ENCODE results near the gene CHCHD2.
"Not testable (repeated sequence)": the region's sequence is repeated elsewhere in the genome, so short reads cannot be mapped to it uniquely, and the experiment has no call there.

The CHCHD2 gene, protein sequence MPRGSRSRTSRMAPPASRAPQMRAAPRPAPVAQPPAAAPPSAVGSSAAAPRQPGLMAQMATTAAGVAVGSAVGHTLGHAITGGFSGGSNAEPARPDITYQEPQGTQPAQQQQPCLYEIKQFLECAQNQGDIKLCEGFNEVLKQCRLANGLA

GRCh38 chr7:56106108-56107073 lies at the start of gene CHCHD2:
TSS of gene CHCHD2 (minus strand) at chr7:56106476. CDS start at chr7:56106413, 63 bp downstream.
- in situ Hi-C loops (cut with HindIII; ENCODE audit: low pct_ligation_motif_present, low pct_unique_long_range_greater_than_20kb, low sequenced_read_pairs), result no loop called here
- peak; percentile 100 for DNase-seq

GRCh38 chr7:56131062-56131461 lies 24.8 kb upstream of the CHCHD2 start:
- in situ Hi-C loops (cut with HindIII; ENCODE audit: low pct_ligation_motif_present, low pct_unique_long_range_greater_than_20kb, low sequenced_read_pairs); DNase-seq: not testable (repeated sequence)

DNA sequence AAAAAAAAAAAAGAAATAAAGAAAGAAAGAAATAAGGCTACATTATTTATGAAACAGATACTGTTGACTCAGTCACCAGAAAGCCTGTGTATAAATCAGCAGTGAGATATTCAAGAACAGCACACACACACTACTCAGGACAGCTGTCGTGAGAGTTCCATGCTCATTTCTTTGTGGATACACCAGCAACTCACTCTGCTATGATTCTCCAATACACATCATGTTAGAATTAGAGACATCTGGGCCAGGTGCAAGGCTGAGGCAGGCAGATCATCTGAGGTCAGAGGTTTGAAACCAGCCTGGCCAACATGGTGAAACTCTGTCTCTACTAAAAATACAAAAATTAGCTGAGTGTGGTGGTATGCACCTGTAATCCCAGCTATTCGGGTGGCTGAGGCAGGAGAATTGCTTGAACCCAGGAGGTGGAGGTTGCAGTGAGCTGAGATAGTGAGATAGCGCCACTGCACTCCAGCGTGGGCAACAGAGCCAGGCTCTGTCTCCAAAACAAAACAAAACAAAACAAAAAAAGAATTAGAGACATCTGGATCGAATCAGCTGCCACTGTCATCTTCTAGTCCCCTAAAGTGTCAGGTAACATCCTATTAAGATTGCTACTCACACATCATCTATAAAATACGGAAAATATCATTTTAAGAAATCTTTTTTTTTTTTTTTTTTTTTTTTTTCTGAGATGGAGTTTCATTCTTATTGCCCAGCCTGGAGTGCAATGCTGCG lies 21.1 kb upstream of the CHCHD2 start:
- in situ Hi-C loops (cut with HindIII; ENCODE audit: low pct_ligation_motif_present, low pct_unique_long_range_greater_than_20kb, low sequenced_read_pairs), result no loop called here
- no peak for DNase-seq

DNA sequence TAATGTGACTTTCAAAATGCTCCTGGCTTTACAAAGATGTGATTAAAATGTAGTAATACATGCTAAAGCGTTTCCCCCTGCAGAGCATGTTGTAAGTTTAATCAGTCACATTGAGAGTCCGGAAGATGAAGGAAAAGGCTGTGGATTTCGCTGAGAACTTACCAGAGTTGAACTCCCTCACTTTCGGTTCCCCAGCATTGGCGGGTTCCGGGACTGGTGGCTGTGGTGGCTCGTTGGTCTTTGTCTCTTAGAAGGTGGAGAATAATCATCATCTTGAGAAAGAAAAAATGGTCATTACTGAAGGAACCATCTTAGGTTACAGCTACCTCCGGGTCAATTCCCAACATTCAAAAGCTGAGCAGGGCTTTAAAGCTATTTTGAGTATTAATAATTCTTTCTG lies 19.6 kb upstream of the CHCHD2 start:
- in situ Hi-C loops (cut with HindIII; ENCODE audit: low pct_ligation_motif_present, low pct_unique_long_range_greater_than_20kb, low sequenced_read_pairs), result no loop called here
- no peak for DNase-seq

DNA sequence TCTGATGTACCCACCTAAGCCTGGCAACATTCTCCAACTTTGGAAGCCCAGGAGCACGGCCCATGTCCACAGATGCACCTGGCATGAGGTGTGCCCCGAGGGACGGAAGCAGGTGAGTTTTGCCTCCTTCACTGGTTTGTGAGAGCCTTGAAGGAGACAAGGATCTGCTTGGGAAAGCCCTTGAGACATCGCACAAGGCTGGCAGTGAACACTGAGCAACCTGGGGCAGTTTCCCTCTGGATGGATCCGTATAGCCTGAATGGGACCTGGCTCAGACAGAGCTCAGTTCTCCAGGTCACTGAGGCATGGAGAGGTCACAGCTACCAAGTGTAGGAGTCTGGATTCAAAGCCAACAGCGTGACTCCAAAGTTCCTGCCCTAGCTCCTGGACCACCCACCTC lies 18.7 kb upstream of the CHCHD2 start:
- in situ Hi-C loops (cut with HindIII; ENCODE audit: low pct_ligation_motif_present, low pct_unique_long_range_greater_than_20kb, low sequenced_read_pairs), result no loop called here
- no peak for DNase-seq

DNA sequence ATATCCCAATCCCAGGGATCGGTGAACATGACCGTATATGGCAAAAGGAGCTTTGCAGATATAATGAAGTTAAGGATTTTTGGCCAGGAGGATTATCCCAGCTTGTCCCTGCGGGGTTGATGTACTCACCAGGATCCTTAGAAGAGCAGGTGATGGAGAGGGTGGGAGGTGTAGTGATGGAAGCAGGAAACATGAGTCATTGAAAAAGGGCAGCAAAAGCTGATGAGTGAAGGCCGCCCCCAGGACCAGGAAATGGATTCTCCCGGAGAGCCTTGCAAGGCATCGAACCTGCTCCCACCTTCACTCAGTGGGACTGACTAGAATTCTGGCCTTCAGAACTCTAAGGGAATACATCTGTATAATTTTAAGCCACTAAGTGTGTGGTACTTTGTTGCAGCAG lies 15.2 kb upstream of the CHCHD2 start:
- DNase-seq, result no peak
- in situ Hi-C loops (cut with HindIII; ENCODE audit: low pct_ligation_motif_present, low pct_unique_long_range_greater_than_20kb, low sequenced_read_pairs), result no loop called here

DNA sequence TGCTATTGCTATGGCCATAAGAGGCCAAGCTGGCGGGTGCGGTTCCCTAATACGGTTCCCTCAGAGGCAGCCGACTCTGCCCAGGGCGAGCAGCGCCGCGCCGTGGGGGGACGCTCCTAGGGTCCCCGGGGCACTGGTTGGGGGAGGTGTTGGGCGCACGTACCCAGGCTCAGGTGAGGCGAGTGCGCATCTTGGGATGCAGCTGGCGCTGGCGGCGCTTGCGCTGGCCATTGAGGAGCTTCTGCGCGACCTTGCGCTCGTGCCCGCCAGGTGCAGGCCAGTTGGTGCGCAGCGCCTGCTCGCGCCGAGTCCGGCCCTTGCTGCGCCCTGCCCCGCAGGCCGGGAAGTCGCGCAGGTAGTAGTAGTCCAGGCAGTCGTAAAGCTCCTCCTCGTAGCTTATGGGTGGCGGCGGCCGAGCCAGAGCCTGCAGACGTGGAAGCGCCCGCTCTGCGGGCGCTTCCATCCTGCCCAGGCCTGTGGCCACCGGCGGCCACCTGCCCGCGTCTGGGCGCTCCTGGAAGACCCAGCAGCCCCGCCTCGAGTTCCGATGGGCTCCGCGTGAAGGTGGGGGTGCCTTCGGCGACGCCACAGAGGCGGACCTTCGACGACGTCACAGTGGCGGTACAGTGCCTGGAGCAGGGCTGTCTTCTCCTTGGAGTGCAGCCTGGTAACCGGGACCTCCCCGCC lies 9.7 kb upstream of the CHCHD2 start, which contains the start of gene NUPR2:
TSS of gene NUPR2 (minus strand) at position 566 of the 687 bp plus-strand sequence. CDS start at position 463, 103 bp downstream.
- no peak for DNase-seq
- in situ Hi-C loops (cut with HindIII; ENCODE audit: low pct_ligation_motif_present, low pct_unique_long_range_greater_than_20kb, low sequenced_read_pairs), result no loop called here

DNA sequence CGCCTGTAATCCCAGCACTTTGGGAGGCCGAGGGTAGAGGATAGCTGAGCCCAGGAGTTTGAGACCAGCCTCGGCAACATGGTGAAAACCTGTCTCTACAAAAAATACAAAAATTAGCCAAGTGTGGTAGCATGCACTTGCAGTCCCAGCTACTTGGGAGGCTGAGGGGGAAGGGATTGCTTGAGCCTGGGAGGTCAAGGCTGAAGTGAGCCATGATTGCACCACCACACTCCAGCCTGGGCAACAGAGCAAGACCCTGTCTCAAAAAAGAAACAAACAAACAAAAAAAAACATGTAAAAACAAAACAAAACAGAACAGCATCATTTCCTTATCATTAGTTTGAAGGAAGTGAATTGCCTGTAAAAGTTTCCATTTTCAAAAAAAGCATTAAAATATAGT lies 6.0 kb upstream of the CHCHD2 start:
- DNase-seq; in situ Hi-C loops (cut with HindIII; ENCODE audit: low pct_ligation_motif_present, low pct_unique_long_range_greater_than_20kb, low sequenced_read_pairs): not testable (repeated sequence)

DNA sequence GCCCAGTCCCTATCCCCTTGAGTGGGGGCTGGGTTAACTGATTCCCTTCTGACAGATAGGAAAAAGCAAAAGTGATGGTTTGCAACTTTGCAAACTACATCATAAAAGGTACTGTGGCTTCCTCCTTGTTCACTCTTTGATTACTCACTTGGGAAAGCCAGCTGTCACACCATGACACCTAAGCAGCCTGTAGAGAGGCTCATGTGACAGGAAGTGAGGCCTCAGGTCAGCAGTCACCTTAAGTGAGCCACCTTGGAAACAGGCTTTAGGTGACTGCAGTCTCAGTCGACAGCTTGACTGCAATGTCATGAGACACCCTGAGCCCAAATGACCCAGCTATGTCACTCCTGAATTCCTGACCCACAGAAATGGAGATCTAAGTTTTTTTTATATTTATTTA lies 4.3 kb upstream of the CHCHD2 start:
- no peak for DNase-seq

GRCh38 chr7:56107954-56108258 lies 1.6 kb upstream of the CHCHD2 start:
- DNase-seq, result no peak
- in situ Hi-C loops (cut with HindIII; ENCODE audit: low pct_ligation_motif_present, low pct_unique_long_range_greater_than_20kb, low sequenced_read_pairs), result no loop called here

More for the DNA sequence above, 4.3 kb upstream of the CHCHD2 start:
- in situ Hi-C loops (cut with HindIII; ENCODE audit: low pct_ligation_motif_present, low pct_unique_long_range_greater_than_20kb, low sequenced_read_pairs), result no loop called here

DNA sequence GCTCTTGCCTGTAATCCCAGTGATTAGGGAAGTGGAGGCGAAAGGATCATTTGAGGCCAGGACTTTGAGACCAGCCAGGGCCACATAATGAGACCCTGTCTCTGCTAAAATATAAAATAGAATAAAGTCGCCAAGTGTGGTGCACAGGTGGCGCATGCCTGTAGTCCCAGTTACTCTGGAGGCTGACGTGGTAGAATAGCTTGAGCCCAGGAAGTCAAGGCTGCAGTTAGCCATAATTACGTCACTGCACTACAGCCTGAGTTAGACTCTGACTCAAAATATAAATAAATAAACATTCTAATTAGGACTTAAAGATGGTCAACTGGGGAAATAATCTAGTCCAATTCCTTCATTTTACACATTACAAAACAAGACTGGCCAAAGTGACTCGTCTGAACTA lies 768 bp downstream of the CHCHD2 start:
- in situ Hi-C loops (cut with HindIII; ENCODE audit: low pct_ligation_motif_present, low pct_unique_long_range_greater_than_20kb, low sequenced_read_pairs), result no loop called here
- peak; percentile 84 for DNase-seq

DNA sequence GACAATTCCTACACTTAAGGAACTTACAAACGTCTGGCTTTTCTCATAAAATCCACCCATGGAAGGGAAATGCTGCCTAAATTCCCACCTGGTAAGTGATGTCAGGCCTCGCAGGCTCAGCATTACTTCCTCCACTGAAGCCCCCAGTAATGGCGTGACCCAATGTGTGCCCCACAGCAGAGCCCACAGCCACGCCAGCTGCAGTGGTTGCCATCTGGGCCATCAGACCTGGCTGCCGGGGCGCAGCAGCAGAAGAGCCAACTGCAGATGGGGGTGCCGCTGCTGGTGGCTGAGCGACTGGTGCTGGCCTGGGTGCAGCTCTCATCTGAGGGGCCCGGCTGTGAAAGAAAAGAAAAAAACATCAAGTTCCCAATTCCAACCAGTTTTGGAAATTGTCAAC lies 2.1 kb downstream of the CHCHD2 start:
- DNase-seq; in situ Hi-C loops (cut with HindIII; ENCODE audit: low pct_ligation_motif_present, low pct_unique_long_range_greater_than_20kb, low sequenced_read_pairs): not testable (repeated sequence)

GRCh38 chr7:56099653-56100052 lies 6.6 kb downstream of the CHCHD2 start:
- DNase-seq, result no peak
- in situ Hi-C loops (cut with HindIII; ENCODE audit: low pct_ligation_motif_present, low pct_unique_long_range_greater_than_20kb, low sequenced_read_pairs), result no loop called here

DNA sequence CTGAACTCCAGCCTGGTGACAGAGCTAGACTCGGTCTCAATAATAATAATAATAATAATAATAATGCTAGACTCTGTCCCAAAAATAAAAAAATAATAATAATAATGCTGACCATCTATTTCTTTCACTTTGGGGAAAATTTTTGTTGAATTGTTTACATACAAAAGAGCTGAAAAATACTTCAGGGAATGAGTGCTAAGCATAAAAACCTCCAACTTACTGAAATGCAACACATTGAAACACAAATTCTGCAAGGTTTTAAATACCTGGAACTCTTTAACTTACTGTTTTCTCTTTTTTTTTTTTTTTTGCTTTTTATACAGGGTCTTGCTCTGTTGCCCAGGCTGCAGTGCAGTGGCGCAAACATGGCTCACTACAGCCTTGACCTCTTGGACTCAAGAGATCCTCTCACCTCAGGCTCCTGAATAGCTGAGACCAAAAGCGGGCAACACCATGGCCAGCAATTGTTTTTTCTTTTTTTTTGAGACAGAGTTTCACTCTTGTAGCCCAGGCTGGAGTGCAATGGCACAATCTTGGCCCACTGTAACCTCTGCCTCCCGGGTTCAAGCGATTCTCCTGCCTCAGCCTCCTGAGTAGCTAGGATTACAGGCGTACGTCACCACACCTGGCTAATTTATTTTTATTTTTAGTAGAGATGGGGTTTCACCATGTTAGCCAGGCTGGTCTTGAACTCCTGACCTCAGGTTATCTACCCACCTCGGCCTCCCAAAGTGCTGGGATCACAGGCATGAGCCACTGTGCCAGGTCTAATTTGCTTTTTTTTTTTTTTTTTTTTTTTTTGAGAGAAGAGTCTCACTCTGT lies 7.9 kb downstream of the CHCHD2 start:
- DNase-seq; in situ Hi-C loops (cut with HindIII; ENCODE audit: low pct_ligation_motif_present, low pct_unique_long_range_greater_than_20kb, low sequenced_read_pairs): not testable (repeated sequence)

GRCh38 chr7:56097700-56098099 lies 8.6 kb downstream of the CHCHD2 start:
- in situ Hi-C loops (cut with HindIII; ENCODE audit: low pct_ligation_motif_present, low pct_unique_long_range_greater_than_20kb, low sequenced_read_pairs), result no loop called here
- no peak for DNase-seq

DNA sequence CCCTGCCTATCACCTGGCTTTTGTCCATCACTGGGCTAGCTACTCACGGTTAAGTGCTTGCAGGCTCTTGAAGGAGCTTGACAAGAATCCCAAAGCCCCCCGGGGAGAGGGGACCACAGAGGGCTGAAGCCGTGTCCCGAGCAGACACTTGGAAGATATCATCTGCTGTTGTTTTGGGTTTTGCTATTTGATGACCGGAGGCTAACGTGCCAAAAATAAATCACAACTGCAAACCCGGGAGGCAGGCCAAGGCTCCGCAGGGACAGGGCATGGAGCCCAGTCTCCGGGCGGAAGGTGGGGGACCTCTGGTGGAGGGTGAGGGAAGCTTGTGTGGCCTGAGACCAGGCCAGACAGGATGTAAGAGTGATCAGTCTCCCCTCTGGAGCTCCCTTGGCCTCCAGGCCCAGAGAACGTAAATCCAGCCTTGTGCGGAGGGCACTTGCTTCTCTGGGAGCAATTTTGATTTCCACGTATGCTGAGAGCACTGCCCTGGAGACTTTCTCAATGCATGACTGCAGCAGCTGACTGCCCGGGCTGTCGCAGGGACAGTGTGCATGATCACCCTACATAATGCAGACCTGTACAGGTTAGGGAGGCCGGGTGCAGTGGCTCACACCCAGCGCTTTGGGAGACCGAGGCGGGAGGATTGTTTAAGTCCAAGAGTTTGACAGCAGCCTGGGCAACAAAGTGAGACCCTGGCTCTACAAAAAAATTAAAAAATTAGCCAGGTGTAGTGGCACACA lies 13.3 kb downstream of the CHCHD2 start, which contains the start of gene PHKG1:
TSS of gene PHKG1 (minus strand) at position 164 of the 743 bp plus-strand sequence. CDS start 4,011 bp downstream, outside the sequence.
- in situ Hi-C loops (cut with HindIII; ENCODE audit: low pct_ligation_motif_present, low pct_unique_long_range_greater_than_20kb, low sequenced_read_pairs), result no loop called here
- DNase-seq, result peak; percentile 75

DNA sequence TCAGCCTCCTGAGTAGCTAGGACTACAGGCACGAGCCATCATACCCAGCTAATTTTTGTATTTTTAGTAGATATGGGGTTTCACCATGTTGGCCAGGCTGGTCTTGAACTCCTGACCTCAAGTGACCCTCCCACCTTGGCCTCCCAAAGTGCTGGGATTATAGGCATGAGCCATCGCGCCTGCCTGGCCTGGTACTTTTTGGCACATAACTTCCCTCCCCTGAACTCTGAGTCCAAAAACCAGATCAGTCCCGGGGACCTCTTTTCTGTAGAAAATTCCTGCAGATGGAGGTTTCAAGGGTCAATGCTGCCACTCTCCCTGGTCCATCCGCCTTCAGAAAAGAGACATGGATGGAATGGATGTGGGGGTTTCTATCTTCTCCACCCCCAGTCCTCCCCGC lies 13.9 kb downstream of the CHCHD2 start:
- DNase-seq; in situ Hi-C loops (cut with HindIII; ENCODE audit: low pct_ligation_motif_present, low pct_unique_long_range_greater_than_20kb, low sequenced_read_pairs): not testable (repeated sequence)
